Panc1 (cell line): ENCODE results near the gene PDLIM3. TPM values are rescaled to one million over a fixed set of nuclear protein-coding genes. Genes with fewer than 3 reads are reported as not detected.

Experiments
- ATAC-seq: fragments of 200-7000 bp; cut with Tn5 transposase; 2 replicates; pipeline ENCODE4 v1.9.1; 2020; ENCODE audit warnings: mild to moderate bottlenecking, moderate library complexity
- BruUV-seq: library from RNA; stranded (reverse); fragments of 400-500 nt; replicated peaks from 2 replicates; lab custom pipeline; 2021; lab: Mats Ljungman, UMichigan
- CTCF ChIA-PET: fragments of 300-600 bp; sonication (Branson Sonifier 250); formaldehyde crosslinking; loops from one replicate; lab custom pipeline; 2022; ENCODE audit warnings: antibody characterized with exemption; lab: Charles Lee
- POLR2A ChIA-PET: fragments of 300-600 bp; sonication (Branson Sonifier 250); formaldehyde crosslinking; loops from one replicate; lab custom pipeline; 2022; ENCODE audit warnings: antibody characterized with exemption; lab: Charles Lee
- DNase-seq: peaks from one replicate; pipeline ENCODE4 v3.0.0-alpha.2; 2010; ENCODE audit warnings: low read depth, low spot score
- H3K27ac ChIP-seq: 2 replicates; pipeline ENCODE4 v1.5.1; 2011; ENCODE audit warnings: mild to moderate bottlenecking, low read length, inconsistent platforms
- H3K27me3 ChIP-seq: fragments of 200-500 bp; sonication (Bioruptor generic); 2 replicates; pipeline ENCODE4 v1.6.0; 2014; ENCODE audit warnings: low read length, inconsistent platforms; ENCODE audit not compliant: control insufficient read depth, insufficient read depth
- H3K36me3 ChIP-seq: fragments of 200-500 bp; sonication (Bioruptor generic); 2 replicates; pipeline ENCODE4 v1.5.1; 2014; ENCODE audit warnings: inconsistent platforms, mild to moderate bottlenecking, low read length, moderate library complexity; ENCODE audit not compliant: control insufficient read depth, insufficient read depth
- H3K4me1 ChIP-seq: 2 replicates; pipeline ENCODE4 v1.5.1; 2011; ENCODE audit warnings: inconsistent platforms, mild to moderate bottlenecking, low read length, moderate library complexity; ENCODE audit not compliant: control insufficient read depth, insufficient read depth
- H3K4me3 ChIP-seq, 2 experiments: 2 replicates each; pipeline ENCODE4 v1.5.1; 2011 to 2012; ENCODE audit warnings: low read depth in 2 of 2, low read length in 2 of 2, mild to moderate bottlenecking in 2 of 2, inconsistent platforms in 1 of 2, moderate library complexity in 1 of 2
- H3K9me3 ChIP-seq: fragments of 200-500 bp; sonication (Bioruptor generic); 2 replicates; pipeline ENCODE4 v1.5.1; 2014; ENCODE audit warnings: low read depth, mild to moderate bottlenecking, inconsistent platforms, low read length, moderate library complexity; ENCODE audit not compliant: control insufficient read depth, insufficient read depth
- CTCF ChIP-seq: fragments of 450-650 bp; IDR thresholded peaks from 2 replicates; pipeline ENCODE4 v1.5.1; 2017; ENCODE audit warnings: mild to moderate bottlenecking
- POLR2AphosphoS5 ChIP-seq: IDR thresholded peaks from 2 replicates; pipeline ENCODE4 v1.6.1; 2012; ENCODE audit warnings: mild to moderate bottlenecking, low read depth, low read length, moderate library complexity
- SIN3A ChIP-seq: IDR thresholded peaks from 2 replicates; pipeline ENCODE4 v1.6.1; 2012; ENCODE audit warnings: low read depth, mild to moderate bottlenecking, low read length, moderate library complexity, borderline replicate concordance; ENCODE audit not compliant: insufficient read depth
- TCF7L2 ChIP-seq: IDR thresholded peaks from 2 replicates; pipeline ENCODE4 v1.6.1; 2011; ENCODE audit warnings: mild to moderate bottlenecking, low read depth, low read length, inconsistent platforms
- in situ Hi-C: cut with HindIII; loops from 2 replicates; pipeline ENCODE4 v1.10.0; 2016; ENCODE audit warnings: low sequenced_read_pairs, low pct_unique_long_range_greater_than_20kb
- intact Hi-C: fragments of 100-400 bp; cut with micrococcal nuclease; formaldehyde crosslinking; loops from one replicate; pipeline ENCODE4 v1.10.0; 2022; ENCODE audit not compliant: unreplicated experiment
- total RNA-seq: library from RNA; stranded (reverse); gene quantifications from one replicate; pipeline ENCODE4 v1.2.1, GENCODE V29; 2021; ENCODE audit not compliant: unreplicated experiment
- TF ChIP-seq, protein P1 (sequence below), 2 experiments: IDR thresholded peaks; 2 replicates each; pipeline ENCODE4 v1.6.1; 2011 to 2012; ENCODE audit warnings: low read depth in 2 of 2, control low read depth in 1 of 2, low read length in 1 of 2, mild to moderate bottlenecking in 1 of 2, moderate library complexity in 1 of 2; ENCODE audit not compliant: insufficient read depth in 1 of 2

PDLIM3 gene
- total RNA-seq, 1 experiment from 2014 or later: 0.10 TPM

- Histone ChIP-seq H3K9me3 (no peaks in the 10 kb centered on the region), H3K4me1 (no peaks in the 10 kb centered on the region), H3K27me3 (peaks cover 4% of the 10 kb centered on the region; the same call in 1 of the 2 replicates), H3K36me3 (no peaks in the 10 kb centered on the region), H3K27ac (no peak overlapping the region), H3K4me3 (no peak overlapping the region)
- in situ Hi-C loops (no loop called here), intact Hi-C loops (no loop called here)
- ATAC-seq: no peak
- no peak for TF ChIP-seq SIN3A
- no peak for TF ChIP-seq TCF7L2
- TF ChIP-seq, protein P1, sequence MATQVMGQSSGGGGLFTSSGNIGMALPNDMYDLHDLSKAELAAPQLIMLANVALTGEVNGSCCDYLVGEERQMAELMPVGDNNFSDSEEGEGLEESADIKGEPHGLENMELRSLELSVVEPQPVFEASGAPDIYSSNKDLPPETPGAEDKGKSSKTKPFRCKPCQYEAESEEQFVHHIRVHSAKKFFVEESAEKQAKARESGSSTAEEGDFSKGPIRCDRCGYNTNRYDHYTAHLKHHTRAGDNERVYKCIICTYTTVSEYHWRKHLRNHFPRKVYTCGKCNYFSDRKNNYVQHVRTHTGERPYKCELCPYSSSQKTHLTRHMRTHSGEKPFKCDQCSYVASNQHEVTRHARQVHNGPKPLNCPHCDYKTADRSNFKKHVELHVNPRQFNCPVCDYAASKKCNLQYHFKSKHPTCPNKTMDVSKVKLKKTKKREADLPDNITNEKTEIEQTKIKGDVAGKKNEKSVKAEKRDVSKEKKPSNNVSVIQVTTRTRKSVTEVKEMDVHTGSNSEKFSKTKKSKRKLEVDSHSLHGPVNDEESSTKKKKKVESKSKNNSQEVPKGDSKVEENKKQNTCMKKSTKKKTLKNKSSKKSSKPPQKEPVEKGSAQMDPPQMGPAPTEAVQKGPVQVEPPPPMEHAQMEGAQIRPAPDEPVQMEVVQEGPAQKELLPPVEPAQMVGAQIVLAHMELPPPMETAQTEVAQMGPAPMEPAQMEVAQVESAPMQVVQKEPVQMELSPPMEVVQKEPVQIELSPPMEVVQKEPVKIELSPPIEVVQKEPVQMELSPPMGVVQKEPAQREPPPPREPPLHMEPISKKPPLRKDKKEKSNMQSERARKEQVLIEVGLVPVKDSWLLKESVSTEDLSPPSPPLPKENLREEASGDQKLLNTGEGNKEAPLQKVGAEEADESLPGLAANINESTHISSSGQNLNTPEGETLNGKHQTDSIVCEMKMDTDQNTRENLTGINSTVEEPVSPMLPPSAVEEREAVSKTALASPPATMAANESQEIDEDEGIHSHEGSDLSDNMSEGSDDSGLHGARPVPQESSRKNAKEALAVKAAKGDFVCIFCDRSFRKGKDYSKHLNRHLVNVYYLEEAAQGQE (IDR thresholded peaks at IDR 0.05; ENCODE audit: insufficient read depth in 1 of 2, low read depth in 2 of 2, low read length in 1 of 2): no peak
- no peak for TF ChIP-seq CTCF
- no peak for TF ChIP-seq POLR2AphosphoS5
- no TSS peak for BruUV-seq
- CTCF ChIA-PET: no interaction called here
- POLR2A ChIA-PET: no interaction called here
- DNase-seq: no peak
Measured at GRCh38 chr4:185456131-185456530, 79.2 kb downstream of the PDLIM3 start.

Other genes with a start within 250 kb of the PDLIM3 start
- gene LRP2BP, start 139.6 kb downstream of the PDLIM3 start, total RNA-seq: 0.33 TPM
- 5.1 TPM for gene ANKRD37, start 138.7 kb downstream of the PDLIM3 start, total RNA-seq
- gene UFSP2, start 109.5 kb downstream of the PDLIM3 start, total RNA-seq: 17.0 TPM
- gene CCDC110, start 63.8 kb downstream of the PDLIM3 start, total RNA-seq: 0.05 TPM